Effector CD8-positive, alpha-beta T cell (primary cell): ENCODE measurements around the gene DOCK10.
A peak's percentile ranks its signal among the peaks of the same experiment; 100 is the strongest.

ENCODE experiments used
- DNase-seq: peaks from one replicate; lab custom pipeline; 2025; lab: John Stamatoyannopoulos, UW

DOCK10 gene

DNA sequence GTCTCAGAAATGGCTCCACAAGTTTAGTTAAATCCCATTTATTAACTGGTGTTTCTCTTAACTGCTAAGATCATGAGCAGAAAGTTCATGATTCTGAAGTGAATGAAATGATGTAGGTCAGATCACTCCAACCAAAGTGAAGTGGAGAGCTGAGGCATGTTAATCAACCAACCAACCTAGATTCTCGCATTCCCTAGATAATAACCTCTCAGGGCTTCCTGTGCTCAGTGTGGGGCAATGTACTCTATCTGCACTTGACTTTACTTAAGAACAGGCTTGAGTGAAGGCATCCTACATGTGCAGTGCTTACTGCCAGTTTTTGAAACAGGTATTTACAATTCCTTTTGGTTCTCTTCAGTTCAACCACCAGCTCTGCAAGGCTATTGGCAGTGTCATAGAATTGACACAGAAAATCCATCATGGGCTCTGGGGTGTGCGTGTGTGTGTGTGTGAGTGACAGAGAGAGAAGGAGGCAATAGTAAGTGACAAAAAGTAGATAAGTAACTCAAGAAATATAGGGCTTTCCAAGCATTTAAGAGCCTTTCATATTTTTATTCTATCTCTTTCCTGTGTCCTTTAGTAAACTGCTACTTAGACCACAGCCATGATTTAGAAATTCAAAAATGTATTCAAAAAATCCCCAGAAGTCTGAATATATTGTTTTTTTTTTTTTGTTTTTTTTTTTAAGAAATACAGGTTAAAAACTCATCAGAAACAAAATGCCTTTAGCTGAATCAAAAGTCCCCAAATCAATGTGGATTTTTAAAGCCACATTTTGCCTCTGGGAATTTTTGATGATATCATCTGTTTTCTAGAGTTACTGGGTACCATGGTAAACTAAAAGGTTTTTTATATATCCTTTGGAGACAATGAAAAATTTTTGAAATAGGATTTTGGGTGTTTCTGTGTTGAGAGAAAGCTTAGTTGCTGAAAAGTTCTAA, 28.6 kb downstream of the DOCK10 start:
- DNase-seq: no peak

GRCh38 chr2:225011585-225011984, 30.7 kb downstream of the DOCK10 start:
- no peak for DNase-seq

DNA sequence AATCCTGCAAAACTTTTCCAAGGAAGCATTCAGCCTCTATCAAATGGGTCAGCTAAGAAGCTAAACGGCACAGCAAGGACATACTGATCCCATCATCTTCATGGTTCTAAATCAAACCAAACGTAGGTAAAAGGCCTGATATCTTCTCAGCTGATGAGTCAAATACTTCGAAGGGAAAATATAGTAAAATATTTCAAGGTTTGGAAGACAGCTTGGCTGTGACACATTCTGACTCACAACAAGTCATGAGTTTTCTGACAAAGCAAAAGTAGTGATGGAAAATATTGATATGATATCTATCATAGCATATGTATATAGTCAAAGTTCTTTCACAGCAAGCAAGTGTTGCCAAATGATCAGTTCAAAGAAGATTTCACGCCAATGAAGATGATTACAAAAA, 31.5 kb downstream of the DOCK10 start:
- DNase-seq: no peak

- DNase-seq: no peak
These were observed 32.5 kb downstream of the DOCK10 start for GRCh38 chr2:225009768-225010167.

DNA sequence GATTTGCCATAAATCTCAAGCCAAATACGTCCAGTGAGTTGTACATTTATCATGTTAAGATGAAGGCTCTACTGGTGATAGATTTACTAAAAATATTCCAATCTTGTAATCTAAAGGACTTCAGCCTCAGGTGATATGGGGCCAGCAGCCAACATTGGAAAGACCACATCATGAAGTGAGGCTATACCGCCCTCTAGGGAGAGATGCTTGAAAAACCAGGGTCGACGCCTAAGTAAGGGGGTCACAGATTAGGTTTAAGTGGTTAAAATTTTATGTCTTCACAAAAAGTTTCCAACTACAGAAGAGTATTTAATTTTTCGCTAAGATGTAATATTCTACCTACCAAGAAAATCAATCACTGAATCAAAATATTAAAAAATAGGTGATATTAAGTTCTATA, 33.3 kb downstream of the DOCK10 start:
- DNase-seq: no peak

GRCh38 chr2:225008179-225008856, 34.0 kb downstream of the DOCK10 start:
- no peak for DNase-seq

DNA sequence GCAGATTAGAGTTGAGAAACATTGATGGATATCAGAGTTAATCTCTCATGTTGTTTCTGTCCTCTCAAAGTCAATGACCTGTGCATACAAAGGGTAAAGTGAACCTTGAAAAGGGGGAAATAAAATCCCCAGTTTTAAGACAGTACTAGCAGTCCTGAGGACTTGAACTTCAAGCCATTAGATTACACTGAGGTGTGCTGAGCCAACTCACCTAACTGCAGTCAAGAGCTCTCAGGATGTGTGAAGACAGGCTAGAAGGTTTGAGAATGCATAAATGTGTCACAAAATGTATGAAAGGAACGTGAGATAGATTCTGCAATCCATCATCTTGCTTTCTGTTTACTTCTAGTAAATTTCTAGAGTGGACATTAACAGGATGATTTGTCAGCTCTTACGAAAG, 35.5 kb downstream of the DOCK10 start:
- no peak for DNase-seq

DNA sequence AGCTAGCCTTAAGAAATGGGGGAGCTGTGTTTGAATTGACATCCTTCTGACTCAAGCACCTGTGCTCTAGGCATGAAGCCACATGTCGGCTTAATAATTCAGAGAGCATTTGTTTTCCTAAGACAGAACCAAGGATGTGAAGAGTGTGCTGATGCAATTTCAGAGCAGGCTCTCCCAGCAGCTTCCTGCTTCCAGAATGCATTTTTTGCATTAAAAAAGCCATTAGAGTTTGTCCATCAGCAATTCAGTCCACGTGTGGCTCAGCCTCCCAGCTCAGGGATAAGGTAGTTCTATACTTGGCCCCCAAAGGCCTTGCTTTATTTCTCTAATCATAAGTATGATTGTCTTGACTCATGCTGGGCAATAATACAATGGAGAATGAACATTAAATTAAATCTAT, 37.7 kb downstream of the DOCK10 start:
- no peak for DNase-seq

- DNase-seq: no peak
These were observed 39.6 kb downstream of the DOCK10 start for GRCh38 chr2:225002656-225003045.

DNA sequence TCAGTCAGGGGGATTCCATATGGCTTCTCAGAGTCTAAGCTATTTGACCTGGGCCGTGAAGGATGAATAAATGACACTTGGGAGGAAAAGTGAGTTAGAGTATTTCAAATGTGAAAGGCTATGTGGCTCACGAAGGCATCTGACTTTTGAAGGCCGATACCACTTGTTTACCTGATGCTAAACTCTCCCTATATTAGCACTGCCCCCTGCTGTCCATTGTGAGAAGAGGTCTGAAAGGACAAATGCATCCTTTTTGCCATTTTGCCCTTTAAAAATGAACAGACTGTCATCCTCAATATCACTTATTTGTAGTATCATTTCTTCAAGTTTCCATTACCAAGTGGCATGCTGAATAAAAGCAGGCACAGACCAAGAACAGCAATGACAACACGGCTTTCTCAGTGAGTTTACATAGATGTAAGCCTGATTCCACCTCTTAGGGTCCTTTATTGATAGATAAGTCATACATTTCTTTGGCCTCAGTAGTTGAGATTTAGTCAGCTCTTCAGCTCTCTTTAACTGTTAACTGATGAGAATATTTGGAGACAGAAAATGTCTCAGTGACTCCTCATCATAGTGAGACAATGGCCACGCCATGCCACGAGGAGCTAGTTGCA, 40.1 kb downstream of the DOCK10 start:
- peak; percentile 53 for DNase-seq

DNA sequence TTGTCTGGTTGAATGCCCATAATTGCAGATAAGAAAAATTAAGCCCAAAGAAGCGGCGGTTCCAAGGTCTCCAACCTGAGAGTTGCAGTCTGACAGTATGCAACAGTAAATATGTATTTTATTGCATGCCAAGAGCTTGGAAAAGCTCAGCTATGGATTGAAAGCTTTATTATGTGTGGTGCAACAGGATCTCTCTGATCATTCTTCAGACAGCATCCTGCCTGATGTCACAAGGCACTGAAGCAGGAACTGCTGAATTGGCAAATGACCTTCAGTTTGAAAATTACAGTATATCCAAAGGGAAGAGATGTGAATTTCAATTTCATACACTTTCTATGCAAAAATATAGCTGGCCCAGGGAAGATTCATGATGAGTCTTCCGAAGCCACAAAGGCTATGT, 42.5 kb downstream of the DOCK10 start:
- no peak for DNase-seq

DNA sequence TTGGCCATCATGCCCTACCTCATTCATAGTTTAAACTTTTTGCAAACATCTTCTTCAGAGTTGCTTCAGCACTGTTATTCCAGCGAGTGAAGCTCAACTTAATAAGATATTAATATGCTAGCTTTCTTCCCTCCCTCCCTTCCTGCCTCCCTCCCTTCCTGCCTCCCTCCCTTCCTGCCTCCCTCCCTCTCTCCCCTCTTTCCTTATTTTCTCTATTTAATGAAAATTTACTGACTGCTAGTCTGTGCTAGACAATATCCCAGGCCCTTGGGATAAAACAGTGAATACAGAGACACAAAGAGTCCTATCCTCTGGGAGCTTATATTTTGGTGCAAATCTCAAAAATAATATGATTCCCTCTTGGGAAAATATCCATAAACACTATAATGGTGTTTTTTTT, 42.9 kb downstream of the DOCK10 start:
- no peak for DNase-seq

DNA sequence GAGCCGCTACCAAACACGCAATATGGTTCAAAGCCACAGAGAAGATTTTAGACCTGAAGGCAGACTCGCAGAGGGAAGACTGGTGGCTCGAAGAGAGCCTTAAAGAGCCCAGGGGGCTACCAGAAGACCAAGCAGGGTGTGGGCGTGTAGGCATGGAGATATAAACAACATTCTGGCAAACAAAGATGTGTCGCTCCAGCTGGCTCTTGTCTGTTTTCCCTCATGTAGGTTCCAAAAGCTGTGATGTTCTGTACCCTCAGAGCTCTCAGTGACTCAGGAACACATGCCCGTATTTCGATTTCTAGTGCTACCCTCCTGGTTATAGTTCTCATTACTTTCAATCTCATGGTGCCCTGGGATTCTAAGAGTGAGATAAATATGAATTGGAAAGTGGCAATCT, 44.5 kb downstream of the DOCK10 start:
- DNase-seq: no peak

DNA sequence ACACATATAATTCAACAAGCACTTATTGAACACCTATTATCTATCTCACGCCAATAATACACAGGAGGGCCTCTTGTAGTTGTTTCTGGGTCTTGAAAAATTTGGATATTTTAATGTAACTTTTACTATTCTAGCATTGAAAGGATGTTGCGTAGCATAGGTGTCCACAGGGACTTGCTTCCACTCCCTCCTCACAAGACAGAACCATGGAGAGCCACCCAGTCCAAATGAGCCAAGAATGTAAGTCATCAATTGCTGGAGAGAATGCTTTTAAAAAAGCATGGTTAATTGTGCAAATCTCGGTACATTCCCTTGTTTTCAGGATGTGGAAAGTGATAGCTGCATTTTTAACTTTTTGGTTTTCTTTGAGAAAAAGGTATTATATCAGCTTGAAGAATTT, 46.8 kb downstream of the DOCK10 start:
- DNase-seq: no peak

DNA sequence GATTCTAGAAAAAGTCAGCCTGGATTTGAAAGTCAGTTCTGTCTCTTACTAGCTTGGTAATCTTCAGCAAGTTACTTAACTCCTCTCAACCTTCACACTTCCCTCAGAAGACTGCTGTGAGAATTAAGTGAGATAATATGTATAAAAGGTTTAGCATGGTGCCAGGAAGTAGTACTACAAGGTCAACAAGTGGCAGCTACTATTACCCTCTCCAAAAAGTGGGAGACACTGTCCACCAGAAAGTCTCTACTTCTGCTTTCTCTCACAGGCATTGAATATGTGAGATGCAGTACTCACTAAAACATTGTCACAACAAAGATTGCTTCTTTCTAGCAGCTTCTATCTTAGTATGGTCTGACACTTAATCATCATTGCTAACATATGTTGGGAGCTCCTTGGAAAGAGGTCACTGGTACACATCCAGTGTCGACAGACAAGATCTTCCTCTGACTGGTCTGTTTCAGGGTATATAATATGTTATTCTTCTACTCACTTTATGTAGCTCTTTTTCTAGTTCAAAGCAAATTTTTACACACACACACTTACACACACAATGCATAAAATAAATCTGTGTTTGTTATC, 47.9 kb downstream of the DOCK10 start:
- DNase-seq: no peak

DNA sequence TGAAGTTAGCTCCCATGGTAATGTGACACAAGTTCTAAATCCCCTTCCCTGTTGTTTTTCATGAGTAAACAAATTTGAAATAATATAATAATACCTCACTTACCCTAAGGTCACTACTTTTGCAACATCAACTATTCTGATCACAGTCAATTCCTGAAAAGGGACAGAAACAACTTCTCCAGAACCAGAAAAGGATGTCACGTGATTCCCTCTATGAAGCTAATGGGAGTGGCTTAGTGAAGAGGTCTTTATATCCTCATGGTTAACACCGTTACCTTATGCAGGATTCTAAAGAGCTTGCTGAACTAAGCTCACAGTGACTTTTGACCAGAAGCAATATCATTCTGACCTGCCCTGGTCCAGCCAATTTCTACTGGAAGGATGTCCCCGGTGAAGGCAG, 51.6 kb downstream of the DOCK10 start:
- no peak for DNase-seq

GRCh38 chr2:224987733-224988132, 54.5 kb downstream of the DOCK10 start:
- DNase-seq: no peak

DNA sequence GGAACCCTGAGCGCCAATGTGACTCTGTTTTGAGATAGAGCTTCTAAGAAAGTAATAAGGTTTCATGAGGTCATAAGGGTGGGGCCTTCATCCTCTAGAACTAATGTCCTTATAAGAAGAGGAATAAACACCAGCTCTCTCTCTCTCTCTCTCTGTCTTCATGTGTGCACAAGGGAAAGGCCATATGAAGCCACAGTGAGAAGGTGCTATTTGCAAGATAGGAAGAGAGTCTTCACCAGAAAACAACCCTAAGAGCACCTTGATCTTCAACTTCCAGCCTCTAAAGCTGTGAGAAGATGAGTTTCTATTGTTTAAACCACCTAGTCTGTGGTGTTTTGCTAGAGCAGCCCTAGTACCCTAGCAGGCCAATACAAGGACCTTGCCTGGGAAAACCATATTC, 55.8 kb downstream of the DOCK10 start:
- DNase-seq: no peak

DNA sequence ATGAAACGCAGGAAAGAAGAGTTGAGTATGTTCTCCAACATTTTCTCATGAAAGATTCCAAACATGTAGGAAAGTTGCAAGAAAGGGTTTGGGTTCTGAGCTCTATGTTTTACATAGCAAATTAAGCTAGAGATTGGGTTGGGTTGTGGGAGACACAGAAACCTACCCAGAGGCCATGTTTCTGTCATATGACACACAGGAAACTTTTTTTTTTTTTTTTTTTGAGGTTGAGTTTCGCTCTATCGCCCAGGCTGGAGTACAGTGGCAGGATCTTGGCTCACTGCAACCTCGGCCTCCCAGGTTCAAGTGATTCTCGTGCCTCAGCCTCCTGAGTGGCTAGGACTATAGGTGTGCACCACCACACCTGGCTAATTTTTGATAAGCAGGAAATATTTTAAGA, 57.6 kb downstream of the DOCK10 start:
- no peak for DNase-seq

- no peak for DNase-seq
These were observed 58.3 kb downstream of the DOCK10 start for GRCh38 chr2:224983712-224984554.

DNA sequence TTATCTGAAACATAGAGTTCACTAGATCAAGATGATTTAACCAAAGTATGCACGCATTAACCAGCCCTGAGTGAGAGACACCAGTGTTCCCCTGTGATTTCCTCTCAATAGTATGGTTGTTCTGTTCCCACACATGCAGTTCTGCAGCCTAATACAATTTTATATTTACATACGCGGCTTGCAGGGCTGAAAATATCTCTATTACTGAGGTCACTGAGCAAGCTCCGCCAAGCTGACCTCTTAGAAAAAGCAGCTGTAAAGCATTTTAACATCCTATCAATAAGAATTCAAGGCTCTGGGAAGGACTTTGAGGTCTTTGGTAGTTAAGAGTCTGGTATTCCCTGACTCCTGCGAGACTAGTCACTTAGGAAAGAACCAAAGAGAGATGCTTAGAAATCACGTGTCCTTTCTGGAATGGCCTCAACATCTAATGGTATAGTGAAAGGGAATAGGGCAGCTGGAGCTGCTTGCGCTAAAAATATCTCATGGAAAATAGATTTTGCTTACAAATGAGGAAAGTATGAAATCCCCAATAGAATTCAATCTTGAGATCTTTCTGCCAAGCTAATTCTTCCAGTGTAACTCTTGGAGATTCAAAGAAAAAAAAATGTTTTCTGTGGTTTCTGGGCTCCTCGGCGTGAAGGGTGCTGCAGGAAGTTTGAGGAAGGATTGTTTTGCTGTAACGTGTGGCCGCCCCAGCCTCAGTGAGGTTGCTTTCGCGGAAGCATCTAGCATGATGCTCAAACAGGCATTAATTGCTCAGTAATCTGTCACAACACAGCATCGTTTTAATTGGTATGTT, 59.2 kb downstream of the DOCK10 start:
- DNase-seq: no peak
